ENCODE data around the gene STXBP1. TPM values are rescaled to one million over a fixed set of nuclear protein-coding genes. Genes with fewer than 3 reads are reported as not detected.
A peak's percentile ranks its signal among the peaks of the same experiment; 100 is the strongest.

STXBP1 gene
- total RNA-seq, 6 donors from 2014 or later: 44.6 to 124 (median 76.1) TPM

DNA sequence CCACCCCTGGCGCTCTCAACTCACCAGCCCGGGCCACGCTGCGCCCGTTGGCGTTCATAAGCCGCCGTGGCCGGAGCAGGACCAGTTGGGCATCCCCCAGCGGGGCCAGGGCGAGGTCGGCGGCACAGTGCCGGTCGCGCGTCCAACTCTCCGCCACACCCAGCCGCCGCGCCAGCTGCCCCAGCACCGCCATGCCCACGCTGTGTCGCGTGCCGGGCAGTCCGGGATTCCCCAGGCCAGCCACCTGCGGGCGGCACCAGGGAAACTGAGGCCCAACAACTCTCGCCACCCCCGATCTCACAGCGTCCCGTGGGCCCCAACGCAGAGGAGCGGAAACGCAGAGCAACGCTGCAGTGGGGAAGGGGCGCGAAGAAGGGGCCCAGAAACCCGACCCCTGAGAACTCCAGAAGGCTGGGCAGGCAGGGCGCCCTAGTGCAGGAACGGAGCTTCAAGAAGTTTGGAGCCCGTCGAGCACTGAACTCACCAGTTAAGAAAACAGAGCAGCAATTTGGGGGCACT, 102.9 kb downstream of the STXBP1 start:
- peaks cover 12 to 19% (median 16%) of the 10 kb centered on the region in 4 donors for H3K4me1 ChIP-seq
- TF ChIP-seq, protein P1, sequence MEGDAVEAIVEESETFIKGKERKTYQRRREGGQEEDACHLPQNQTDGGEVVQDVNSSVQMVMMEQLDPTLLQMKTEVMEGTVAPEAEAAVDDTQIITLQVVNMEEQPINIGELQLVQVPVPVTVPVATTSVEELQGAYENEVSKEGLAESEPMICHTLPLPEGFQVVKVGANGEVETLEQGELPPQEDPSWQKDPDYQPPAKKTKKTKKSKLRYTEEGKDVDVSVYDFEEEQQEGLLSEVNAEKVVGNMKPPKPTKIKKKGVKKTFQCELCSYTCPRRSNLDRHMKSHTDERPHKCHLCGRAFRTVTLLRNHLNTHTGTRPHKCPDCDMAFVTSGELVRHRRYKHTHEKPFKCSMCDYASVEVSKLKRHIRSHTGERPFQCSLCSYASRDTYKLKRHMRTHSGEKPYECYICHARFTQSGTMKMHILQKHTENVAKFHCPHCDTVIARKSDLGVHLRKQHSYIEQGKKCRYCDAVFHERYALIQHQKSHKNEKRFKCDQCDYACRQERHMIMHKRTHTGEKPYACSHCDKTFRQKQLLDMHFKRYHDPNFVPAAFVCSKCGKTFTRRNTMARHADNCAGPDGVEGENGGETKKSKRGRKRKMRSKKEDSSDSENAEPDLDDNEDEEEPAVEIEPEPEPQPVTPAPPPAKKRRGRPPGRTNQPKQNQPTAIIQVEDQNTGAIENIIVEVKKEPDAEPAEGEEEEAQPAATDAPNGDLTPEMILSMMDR (IDR thresholded peaks at IDR 0.05): no peak
- no peak for TF ChIP-seq POLR2AphosphoS5 (IDR thresholded peaks at IDR 0.05)
- no peaks in the 10 kb centered on the region for H3K27me3 ChIP-seq
- ATAC-seq (ENCODE audit: low FRiP score in 2 of 2) (peak in 1 of 2 donors; percentile 50), DNase-seq (peak; percentile 36 to 92)
- peak overlapping the region; percentile 63 to 85 (median 71) for H3K4me3 ChIP-seq
- 0 to 2% methylated on average over 14 to 41 of the region's 44 CpGs for WGBS, 2 donors
- H3K27ac ChIP-seq: peak overlapping the region; percentile 74 to 86 (median 78)
- H3K9me3 ChIP-seq: no peaks in the 10 kb centered on the region
- peaks cover 0 to 5% (median 0%) of the 10 kb centered on the region in 4 donors for H3K36me3 ChIP-seq

DNA sequence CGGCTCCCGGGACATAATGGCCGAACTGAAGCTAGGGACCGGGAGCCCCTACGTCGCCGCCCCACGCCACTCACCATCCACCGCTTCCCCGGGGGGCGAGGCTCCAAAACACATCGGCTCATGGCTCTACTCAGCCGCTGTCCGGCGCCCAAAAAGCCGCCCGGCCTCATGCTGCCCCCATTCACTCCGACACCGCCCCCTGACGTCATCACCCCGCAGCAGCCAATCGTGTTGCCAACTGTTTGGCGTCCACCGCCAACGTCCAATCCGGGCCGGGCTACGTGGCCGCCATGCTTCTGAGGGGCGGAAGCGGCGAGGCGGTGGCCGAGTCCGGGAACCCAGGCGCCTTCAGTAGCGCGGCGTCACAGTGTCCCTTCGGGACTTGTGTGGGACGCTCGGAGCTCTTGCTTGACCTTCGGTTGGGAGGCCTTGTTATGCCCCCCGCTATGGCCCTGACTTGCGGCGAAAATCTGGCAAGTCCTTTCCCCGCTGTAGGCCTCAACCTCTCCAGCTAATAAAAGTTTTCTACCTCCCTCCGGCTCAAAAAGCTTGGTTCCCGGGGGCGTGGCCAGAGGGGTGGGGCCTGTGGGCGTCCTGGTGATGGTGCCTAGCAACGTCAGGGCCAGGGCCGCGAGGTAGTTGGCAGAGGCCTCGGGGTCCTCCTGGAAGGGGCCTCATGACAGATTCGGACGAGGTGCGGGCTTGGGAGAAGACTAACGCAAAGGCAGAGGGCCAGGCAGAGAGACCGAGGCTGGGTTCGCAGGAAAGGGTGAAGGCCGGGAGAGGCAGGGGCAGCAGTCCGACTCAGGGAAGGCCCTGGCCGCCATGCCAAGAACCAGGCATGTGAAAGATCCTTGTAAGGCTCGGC, 103.6 kb downstream of the STXBP1 start, which contains the start of the genes PTRH1 and TTC16:
Gene PTRH1 (minus strand): TSS at position 194 of the 868 bp plus-strand sequence. CDS start 24 bp downstream, at position 170.
Gene TTC16 (plus strand): TSS at position 610 of the 868 bp plus-strand sequence. CDS start 67 bp downstream, at position 677.
- H3K9me3 ChIP-seq: no peaks in the 10 kb centered on the region
- ATAC-seq (ENCODE audit: low FRiP score in 2 of 2) (peak; percentile 96 to 98), DNase-seq (peak; percentile 97 to 99)
- TF ChIP-seq EP300 (IDR thresholded peaks at IDR 0.05): no peak
- TF ChIP-seq POLR2AphosphoS5 (IDR thresholded peaks at IDR 0.05): peak; percentile 70 to 74
- peak in 2 of 4 donors; percentile 37 to 67 for TF ChIP-seq POLR2A (IDR thresholded peaks at IDR 0.05)
- TF ChIP-seq, protein P1 (IDR thresholded peaks at IDR 0.05): no peak
- H3K4me1 ChIP-seq: peaks cover 12 to 19% (median 16%) of the 10 kb centered on the region in 4 donors
- peaks cover 0 to 5% (median 0%) of the 10 kb centered on the region in 4 donors for H3K36me3 ChIP-seq
- no peaks in the 10 kb centered on the region for H3K27me3 ChIP-seq
- peak within 1 kb of the TSS; percentile 74 to 86 (median 78) for H3K27ac ChIP-seq
- peak within 1 kb of the TSS; percentile 63 to 85 (median 71) for H3K4me3 ChIP-seq
- WGBS, 2 donors: 6 to 19% methylated on average over 15 to 61 of the region's 65 CpGs

DNA sequence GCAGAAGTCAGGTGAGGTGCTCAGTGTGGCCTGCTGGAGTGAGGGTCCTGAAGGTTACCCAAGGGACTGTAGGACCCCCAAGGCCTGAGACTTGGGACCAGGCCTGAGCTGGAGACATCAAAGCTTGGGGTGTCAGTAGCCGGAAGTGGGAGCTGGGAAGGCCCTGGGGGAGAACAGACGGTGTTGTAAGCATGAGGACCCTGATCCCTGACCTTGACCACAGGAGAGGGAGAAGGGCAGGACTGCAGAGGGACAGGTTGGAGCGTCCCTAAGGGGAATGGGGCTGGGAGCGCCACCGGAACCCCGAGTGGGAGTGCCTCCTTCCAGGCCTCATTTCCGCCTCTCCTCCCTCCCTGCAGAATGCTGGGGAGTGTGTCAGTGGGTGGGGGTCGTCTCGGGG, 104.3 kb downstream of the STXBP1 start:
- H3K4me3 ChIP-seq: peak overlapping the region in 3 of 4 donors; percentile 69 to 85 (median 73)
- no peaks in the 10 kb centered on the region for H3K9me3 ChIP-seq
- H3K36me3 ChIP-seq: peaks cover 0 to 5% (median 0%) of the 10 kb centered on the region in 4 donors
- TF ChIP-seq EP300 (IDR thresholded peaks at IDR 0.05) (no peak), POLR2AphosphoS5 (IDR thresholded peaks at IDR 0.05) (no peak), POLR2A (IDR thresholded peaks at IDR 0.05) (no peak)
- TF ChIP-seq, protein P1 (IDR thresholded peaks at IDR 0.05): no peak
- peaks cover 12 to 19% (median 16%) of the 10 kb centered on the region in 4 donors for H3K4me1 ChIP-seq
- DNase-seq (no peak), ATAC-seq (ENCODE audit: low FRiP score in 2 of 2) (no peak)
- H3K27me3 ChIP-seq: no peaks in the 10 kb centered on the region
- WGBS, 2 donors: 76 to 88% methylated on average over 9 of the region's 9 CpGs
- peak overlapping the region; percentile 74 to 86 (median 78) for H3K27ac ChIP-seq

DNA sequence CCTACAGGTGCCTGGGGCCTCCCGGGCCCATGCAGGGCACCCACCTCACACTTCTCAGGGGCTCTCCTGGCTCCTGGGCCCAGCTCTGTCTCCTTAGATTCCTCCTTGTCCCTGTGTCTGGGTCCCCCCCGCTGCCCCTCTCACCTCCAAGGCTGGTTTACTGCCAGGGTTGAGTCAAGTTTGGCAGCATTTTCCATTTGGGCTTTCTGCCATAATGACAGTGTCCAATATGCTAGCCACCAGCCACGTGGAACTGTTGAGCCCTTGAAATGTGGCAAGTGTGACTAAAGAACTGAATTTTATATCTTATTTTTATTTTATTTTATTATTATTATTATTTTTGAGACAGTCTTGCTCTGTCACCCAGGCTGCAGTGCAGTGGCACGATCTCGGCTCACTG, 105.7 kb downstream of the STXBP1 start:
- Histone ChIP-seq H3K27ac (no peak overlapping the region), H3K4me1 (peaks cover 12 to 19% (median 16%) of the 10 kb centered on the region in 4 donors), H3K27me3 (no peaks in the 10 kb centered on the region), H3K36me3 (no peaks in the 10 kb centered on the region), H3K9me3 (no peaks in the 10 kb centered on the region), H3K4me3 (no peak overlapping the region)
- no peak for TF ChIP-seq POLR2A (IDR thresholded peaks at IDR 0.05)
- no peak for TF ChIP-seq POLR2AphosphoS5 (IDR thresholded peaks at IDR 0.05)
- no peak for TF ChIP-seq EP300 (IDR thresholded peaks at IDR 0.05)
- TF ChIP-seq, protein P1 (IDR thresholded peaks at IDR 0.05): no peak
- WGBS, 2 donors: 83 to 85% methylated on average over 5 of the region's 5 CpGs
- DNase-seq (no peak), ATAC-seq (ENCODE audit: low FRiP score in 2 of 2) (no peak)
